Measurements from ENCODE around the gene ALDH3A2.
A peak's percentile ranks its signal among the peaks of the same experiment; 100 is the strongest.

ALDH3A2 gene

GRCh38 chr17:19648475-19649273, at the start of gene ALDH3A2:
Gene ALDH3A2, plus strand, starts transcription at chr17:19648751. Its CDS starts 221 bp downstream, at chr17:19648972.
- intact Hi-C loops (cut with DNase I), result loop anchor here (5.0 kb wide), 3 partner anchors 79 to 136 kb away; no protein-coding TSS in a partner anchor
- peak; percentile 99 to 100 (median 100) for DNase-seq

- intact Hi-C loops (cut with DNase I), result no loop called here
- no peak for DNase-seq
These were observed 38.2 kb upstream of the ALDH3A2 start for GRCh38 chr17:19610311-19610710.

GRCh38 chr17:19610879-19611278, 37.7 kb upstream of the ALDH3A2 start:
- intact Hi-C loops (cut with DNase I), result no loop called here

DNA sequence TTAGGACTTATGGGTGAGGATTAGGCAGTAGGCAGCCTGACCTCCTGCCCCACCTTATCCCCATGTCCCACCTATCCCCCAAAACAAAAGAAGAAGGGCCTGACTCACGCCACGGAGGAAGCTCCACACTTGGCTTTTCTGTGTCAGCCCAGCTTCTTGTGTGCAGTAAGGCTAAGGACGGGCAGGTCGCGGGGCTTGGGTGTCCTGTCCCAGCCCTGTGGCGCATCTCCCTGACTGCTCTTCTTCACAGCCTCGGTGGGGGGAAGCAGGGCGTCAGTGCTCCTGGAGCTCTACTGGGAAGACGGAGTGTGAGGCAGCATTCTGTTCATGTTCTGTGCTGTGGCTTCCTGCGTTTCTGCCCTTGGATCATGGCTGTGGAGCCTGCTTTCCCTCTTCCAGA, 34.6 kb upstream of the ALDH3A2 start:
- intact Hi-C loops (cut with DNase I), result no loop called here
- no peak for DNase-seq

More at GRCh38 chr17:19610879-19611278, 37.7 kb upstream of the ALDH3A2 start:
- no peak for DNase-seq

DNA sequence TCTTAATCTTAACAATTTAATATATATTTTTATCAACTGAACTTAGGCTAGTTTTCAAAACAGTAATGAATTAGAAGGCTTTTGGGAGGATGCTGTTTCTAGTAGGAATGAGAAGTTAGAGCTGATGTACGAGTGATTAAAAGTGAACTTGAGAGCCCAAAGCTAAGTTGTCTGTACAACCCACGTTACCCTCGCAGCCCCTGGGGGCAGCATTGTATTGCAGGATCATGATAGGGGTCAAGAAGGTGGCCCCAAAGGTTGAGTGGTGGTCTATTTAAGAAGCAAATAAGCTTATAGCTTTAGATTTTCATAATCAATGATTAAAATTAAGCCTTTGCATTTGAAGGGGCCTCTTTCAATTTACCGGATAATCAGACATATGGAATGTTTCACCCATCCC, 33.7 kb upstream of the ALDH3A2 start:
- intact Hi-C loops (cut with DNase I), result no loop called here
- no peak for DNase-seq

DNA sequence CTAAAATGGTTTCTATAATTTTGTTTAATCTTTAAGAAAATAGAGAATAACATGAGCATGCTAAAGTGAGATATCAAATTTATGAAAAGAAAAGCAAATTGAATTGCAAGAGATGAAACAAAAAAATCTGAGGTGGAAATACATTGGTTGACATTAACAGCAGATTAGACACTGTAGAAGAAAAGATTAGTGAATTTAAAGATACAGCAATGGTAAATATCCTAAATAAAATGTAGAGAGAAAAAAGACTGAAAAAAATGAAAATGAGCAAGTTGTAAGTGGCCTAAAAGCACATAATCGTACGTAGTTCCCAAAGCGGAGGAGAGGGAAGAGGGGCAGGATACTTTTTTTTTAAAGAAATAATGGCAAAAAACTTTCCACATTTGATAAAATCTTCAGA, 30.5 kb upstream of the ALDH3A2 start:
- DNase-seq, result no peak
- intact Hi-C loops (cut with DNase I), result no loop called here

DNA sequence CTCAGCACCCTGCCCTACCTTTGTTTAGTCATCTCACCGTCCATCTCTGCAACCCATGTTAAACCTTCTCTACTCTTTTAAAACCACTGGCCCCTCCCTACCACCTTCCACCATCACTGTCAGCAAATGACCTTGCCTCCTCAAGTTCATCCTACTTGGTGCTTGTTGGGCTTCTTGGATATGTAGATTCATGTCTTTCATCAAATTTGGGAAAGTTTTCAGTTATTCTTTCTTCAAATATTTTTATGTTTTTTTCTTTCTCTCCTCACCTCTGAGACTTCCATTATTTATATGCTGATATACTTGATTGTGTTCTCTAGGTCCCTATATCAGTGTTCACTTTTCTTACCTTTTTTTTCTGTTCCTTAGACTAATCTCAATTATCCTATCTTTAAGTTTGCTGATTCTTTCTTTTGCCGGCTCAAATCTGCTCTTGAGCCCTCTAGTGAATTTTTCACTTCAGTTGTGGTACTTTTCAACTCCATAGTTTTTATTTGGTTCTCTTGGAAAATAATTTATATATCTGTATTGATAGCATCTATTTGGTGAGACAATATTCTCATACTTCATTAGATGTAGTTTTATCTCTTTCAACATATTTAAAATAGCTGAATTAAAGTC, 28.7 kb upstream of the ALDH3A2 start:
- intact Hi-C loops (cut with DNase I), result no loop called here
- no peak for DNase-seq

DNA sequence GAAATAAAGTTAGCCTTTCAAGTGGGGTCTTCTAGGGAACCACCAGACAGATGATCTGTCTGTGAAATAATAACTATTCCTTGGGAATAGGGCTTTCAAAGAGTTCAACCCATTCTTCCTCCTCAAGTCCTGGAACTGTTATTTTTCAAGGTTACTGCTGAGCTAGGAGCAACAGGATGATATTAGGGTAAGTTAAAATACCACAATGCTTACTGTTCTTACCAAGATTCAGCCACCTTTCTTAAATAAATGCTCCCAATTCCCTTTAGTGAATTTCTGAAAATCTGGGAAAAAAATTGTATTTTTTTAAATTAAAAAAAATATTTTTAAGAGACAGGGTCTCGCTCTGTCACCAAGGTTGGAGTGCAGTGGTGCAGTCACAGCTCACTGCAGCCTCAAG, 26.9 kb upstream of the ALDH3A2 start:
- intact Hi-C loops (cut with DNase I), result no loop called here
- no peak for DNase-seq

DNA sequence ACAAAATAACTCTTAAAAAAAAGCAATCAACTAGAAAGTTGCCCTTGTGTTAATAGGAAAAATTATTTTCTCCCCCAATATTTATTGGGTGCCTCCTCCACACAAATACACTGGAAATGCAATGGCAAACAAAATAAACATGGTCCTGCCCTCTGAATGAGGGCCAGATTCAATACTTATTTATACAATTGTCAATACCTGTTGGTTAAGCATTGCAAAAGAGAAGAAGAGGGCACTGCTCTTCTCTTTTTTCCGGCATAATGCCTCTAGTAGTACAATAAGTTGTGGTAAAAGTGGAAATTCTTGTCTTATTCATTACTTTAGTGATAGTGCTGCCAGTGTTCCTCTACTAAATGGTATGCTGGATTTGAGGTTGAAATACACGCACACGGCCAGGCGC, 22.5 kb upstream of the ALDH3A2 start:
- intact Hi-C loops (cut with DNase I), result no loop called here
- DNase-seq, result no peak

DNA sequence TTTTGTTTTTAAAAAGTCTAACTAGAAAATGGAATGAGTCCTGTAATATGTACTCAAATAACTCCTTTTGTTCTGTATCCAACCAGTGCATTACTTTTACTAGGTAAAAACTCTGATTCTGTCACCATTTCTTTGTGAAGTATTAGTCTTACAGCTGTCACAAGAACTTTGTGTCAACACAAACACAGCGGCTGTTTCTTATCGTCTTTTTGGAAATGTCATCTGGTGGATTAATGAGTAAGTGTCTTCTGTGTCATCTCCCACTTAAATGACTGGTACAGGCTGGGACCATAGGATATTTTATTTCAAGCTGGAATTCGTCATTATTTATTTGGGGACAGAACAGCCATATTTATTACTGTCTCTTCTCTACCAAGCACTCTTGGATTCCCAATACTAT, 19.1 kb upstream of the ALDH3A2 start:
- no peak for DNase-seq

DNA sequence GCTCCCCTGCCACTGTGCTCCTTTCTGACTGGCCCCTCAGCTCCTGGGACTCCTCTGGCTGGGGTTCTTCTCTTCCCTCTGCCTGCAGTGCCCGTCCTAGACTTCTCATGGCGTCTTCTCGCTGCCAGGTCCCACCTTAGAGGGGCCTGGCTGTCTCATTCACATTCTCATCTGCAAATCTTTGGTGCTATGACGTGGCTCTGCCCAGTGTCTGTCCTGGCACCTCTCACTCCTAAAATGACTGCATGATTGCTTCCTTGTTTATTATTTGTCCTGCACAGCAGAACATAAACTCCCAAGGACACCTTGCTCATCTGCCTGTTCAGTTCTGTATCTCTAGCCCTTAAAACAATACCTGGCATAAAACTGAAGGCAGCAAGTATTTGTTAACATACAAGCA, 18.5 kb upstream of the ALDH3A2 start:
- intact Hi-C loops (cut with DNase I), result no loop called here
- no peak for DNase-seq

More for the DNA sequence above, 19.1 kb upstream of the ALDH3A2 start:
- intact Hi-C loops (cut with DNase I), result no loop called here

DNA sequence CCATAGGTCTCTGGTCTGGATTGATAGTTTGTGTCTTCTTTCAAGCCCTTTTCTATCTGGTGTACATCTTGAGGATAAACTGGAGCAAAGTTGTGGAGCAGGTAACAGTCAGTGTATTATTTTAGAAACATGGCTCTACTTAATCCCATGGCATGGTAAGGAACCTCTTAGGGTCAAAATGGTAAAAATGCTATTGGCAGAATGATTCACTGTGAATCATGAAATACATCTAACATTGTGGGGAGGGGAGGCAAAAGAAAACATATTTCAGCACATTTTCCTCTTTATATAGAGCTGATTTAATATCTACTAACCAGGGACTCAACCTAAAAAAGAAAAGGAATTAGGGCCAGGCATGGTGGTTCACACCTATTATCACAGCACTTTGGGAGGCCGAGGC, 17.9 kb upstream of the ALDH3A2 start:
- DNase-seq, result no peak
- intact Hi-C loops (cut with DNase I), result no loop called here

DNA sequence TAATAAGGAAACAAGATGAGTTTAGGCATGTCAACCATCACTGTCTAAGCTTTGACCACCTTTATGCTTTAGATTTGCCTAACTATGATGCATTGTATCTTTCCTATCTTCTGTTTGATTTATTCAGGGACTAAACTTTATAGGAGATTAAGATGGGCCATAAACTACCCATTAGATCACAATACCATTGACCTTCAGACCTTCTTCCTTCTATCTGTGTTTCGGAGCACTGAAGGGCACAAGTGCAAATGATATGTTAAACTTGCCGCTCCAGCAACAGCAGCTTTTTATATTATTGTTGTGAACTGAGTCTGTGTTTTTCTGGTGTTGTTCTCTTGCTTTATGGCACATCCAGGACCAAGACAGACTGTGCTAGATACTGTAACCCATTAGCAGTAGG, 16.6 kb upstream of the ALDH3A2 start:
- intact Hi-C loops (cut with DNase I), result no loop called here
- DNase-seq, result no peak

DNA sequence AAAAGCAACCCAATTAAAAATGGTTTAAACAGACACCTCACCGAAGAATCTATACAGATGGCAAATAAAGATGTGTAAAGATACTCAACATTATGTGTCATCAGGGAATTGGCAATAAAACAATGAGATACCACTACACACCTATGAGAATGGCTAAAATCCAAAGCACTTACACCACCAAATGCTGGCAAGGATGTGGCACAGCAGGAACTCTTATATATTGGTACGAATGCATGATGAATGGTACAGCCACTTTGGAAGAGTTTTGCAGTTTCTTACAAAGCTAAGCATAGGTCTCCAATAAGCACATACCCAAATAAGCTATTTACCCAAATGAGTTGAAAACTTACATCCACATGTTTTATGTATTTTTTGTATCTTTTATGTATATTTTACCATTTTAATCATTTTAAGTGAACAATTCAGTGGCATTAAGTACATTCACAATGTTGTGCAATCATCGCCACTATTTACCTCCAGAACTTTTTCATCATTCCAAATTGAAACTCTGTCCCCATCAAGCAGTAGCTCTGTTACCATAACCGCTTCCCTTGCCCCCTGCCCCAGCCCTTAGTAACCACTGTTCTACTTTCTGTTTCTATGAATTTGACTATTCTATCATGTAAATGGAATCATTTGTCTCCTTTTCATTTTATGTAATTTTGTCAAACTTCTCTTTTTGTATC, 6.7 kb upstream of the ALDH3A2 start:
- DNase-seq, result no peak

DNA sequence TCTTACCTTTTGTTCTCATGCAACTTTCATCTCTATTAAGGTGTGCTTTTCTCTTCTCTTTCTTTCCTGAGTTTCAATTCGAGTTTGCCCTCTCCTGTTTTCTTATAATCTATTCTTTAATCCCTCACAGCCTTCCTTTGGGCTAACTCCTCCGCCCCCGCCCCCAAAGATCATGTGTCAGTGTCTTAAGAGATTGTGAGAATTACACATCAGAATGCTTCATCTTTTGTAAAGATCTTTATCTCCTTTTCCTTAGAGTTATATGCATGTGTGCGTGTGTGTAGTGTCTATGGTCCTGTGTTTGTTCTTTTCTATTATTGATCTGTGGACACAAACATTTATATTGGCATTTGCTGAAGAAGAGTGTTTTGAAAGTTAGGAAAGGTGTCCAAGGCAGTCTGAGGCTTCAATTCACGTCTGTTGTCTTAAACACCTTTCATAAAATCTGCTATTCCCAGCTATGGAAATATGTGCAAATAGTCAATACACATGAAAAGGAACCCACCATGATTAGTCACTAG, 6.1 kb upstream of the ALDH3A2 start:
- DNase-seq, result no peak
- intact Hi-C loops (cut with DNase I), result no loop called here

More for the DNA sequence above, 6.7 kb upstream of the ALDH3A2 start:
- intact Hi-C loops (cut with DNase I), result no loop called here

DNA sequence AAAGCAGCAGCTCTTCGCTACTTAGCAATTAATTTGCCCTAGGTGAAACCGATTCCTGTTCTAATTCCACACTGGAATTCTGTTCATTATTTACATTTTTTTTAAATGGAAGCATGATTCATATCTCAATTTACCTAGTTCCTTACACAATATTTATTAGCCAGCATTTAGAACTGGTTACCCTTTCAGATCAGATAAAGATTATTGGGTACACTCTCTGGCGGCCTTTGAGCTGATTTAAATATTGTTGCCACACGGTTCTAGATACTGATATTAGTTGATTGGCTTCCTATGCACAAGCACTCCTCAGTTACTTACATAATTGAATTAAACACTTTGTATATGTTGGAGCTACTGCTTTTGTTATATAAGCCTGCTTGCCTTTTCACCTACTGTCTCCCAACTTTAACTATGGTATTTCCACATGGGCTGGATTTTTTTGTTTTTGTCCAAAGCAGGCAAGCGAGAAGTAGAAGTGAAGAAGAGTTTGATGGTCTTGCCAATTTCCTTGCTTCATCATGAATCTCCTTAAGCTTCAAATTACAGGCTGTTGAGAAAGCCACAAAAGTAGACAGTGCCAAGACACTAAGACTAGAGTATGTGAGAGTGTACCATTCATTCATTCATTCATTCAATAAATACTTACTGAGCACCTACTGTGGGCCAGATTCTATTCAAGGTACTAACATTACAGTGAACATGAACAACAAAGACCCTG, 3.9 kb upstream of the ALDH3A2 start:
- DNase-seq, result no peak
- intact Hi-C loops (cut with DNase I), result loop anchor here (5.0 kb wide), 3 partner anchors 83 to 132 kb away; no protein-coding TSS in a partner anchor

GRCh38 chr17:19645734-19646201, 2.8 kb upstream of the ALDH3A2 start:
- DNase-seq, result peak; percentile 22 to 89 (median 68)
- intact Hi-C loops (cut with DNase I), result loop anchor here (5.0 kb wide), 3 partner anchors 82 to 133 kb away; no protein-coding TSS in a partner anchor

GRCh38 chr17:19646788-19647696, 1.5 kb upstream of the ALDH3A2 start:
- DNase-seq, result no peak
- intact Hi-C loops (cut with DNase I), result loop anchor here (5.0 kb wide), 3 partner anchors 80 to 135 kb away; no protein-coding TSS in a partner anchor
